ENCODE measurements around the gene FHL2.

The FHL2 gene

DNA sequence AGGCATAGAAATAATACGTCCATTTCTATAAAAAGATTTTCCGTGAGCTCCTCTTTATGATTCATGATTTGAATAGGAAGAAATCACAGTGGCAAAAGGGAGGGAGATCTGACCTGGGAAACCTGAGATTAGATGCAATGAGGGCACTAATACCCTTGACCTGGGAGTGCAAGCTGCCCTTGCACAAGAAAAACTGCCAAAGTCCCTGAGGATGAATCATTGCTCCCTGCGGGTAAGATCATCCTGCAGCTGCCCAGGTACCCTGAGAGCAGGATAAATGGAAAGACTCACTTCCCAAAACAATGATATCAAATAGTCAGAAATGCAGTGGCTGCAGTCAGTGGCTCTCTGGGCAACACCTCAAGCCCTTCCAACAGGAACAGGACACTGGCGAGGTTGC, 11.6 kb downstream of the FHL2 start:
- ChIA-PET POLR2A (no interaction called here), CTCF (interaction anchor here (0.6 kb wide), 1 partner anchor 75 kb away, joined by 3 read pairs; no protein-coding TSS in a partner anchor)
- DNase-seq (ENCODE audit: extremely low spot score): no peak
- no peak for TF ChIP-seq ARNT (IDR thresholded peaks at IDR 0.05)
- no peak for TF ChIP-seq FOXK2 (IDR thresholded peaks at IDR 0.05)
- TF ChIP-seq HDGF (IDR thresholded peaks at IDR 0.05; ENCODE audit: borderline replicate concordance): no peak
- no peak for TF ChIP-seq BHLHE40 (IDR thresholded peaks at IDR 0.05; ENCODE audit: borderline replicate concordance)
- no peak for TF ChIP-seq LEF1 (IDR thresholded peaks at IDR 0.05; ENCODE audit: borderline replicate concordance)
- no peak for TF ChIP-seq FOXM1 (IDR thresholded peaks at IDR 0.05; ENCODE audit: borderline replicate concordance)
- TF ChIP-seq SP1 (IDR thresholded peaks at IDR 0.05): no peak
- TF ChIP-seq FOXA1 (IDR thresholded peaks at IDR 0.05): no peak
- no peak for TF ChIP-seq ZNF384 (IDR thresholded peaks at IDR 0.05)
- no peak for TF ChIP-seq SUZ12 (IDR thresholded peaks at IDR 0.05)
- no peak for TF ChIP-seq TARDBP (IDR thresholded peaks at IDR 0.05)
- no peak for TF ChIP-seq NFRKB (IDR thresholded peaks at IDR 0.05)
- no peak for TF ChIP-seq L3MBTL2 (conservative IDR thresholded peaks at IDR 0.05)
- no peak for TF ChIP-seq ELF4 (IDR thresholded peaks at IDR 0.05)
- TF ChIP-seq CTBP1 (IDR thresholded peaks at IDR 0.05; ENCODE audit: borderline replicate concordance): no peak
- TF ChIP-seq, protein P1, sequence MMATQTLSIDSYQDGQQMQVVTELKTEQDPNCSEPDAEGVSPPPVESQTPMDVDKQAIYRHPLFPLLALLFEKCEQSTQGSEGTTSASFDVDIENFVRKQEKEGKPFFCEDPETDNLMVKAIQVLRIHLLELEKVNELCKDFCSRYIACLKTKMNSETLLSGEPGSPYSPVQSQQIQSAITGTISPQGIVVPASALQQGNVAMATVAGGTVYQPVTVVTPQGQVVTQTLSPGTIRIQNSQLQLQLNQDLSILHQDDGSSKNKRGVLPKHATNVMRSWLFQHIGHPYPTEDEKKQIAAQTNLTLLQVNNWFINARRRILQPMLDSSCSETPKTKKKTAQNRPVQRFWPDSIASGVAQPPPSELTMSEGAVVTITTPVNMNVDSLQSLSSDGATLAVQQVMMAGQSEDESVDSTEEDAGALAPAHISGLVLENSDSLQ (IDR thresholded peaks at IDR 0.05): no peak

DNA sequence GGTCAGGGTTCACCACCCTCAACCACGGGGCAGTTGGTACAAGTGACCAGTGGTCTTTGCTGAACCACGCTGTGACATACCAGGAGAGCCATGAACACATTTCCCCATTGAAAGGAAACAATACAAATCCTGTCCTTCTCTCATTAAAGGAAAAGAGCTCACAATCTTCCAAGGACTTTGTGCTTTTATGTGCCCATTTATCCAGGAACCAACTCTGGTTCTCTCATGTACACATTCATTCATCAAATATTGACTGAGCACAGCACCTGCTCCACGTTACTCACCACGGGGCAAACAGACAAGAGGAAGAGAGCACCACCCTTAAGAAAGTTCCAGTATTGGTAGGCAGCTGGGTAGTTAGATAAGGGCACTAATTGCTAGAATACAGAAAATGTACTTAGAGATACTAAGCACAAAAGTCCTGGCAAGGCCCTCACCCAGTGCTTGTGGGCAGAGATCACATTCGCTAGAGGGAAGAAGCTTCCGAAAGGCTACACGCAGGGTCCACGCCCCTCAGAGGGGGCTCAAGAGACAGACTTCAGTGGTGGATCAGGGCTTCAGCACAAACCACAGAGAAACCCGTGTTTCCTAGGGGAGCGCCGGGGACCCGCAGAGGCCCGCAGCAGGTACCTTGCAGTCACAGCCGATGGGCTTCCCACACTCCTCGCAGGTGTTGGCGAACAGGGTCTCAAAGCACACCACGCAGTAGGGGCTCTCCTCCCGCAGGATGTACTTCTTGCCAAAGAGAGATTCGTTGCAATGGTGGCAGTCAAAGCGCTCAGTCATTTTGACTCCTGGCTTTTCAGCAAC, 12.9 kb downstream of the FHL2 start:
- CTCF ChIA-PET: no interaction called here
- no peak for DNase-seq (ENCODE audit: extremely low spot score)
- TF ChIP-seq SUZ12 (IDR thresholded peaks at IDR 0.05) (no peak), LEF1 (IDR thresholded peaks at IDR 0.05; ENCODE audit: borderline replicate concordance) (no peak), ARNT (IDR thresholded peaks at IDR 0.05) (no peak), FOXM1 (IDR thresholded peaks at IDR 0.05; ENCODE audit: borderline replicate concordance) (no peak), TARDBP (IDR thresholded peaks at IDR 0.05) (no peak), NFRKB (IDR thresholded peaks at IDR 0.05) (no peak), ZNF384 (IDR thresholded peaks at IDR 0.05) (no peak), CTBP1 (IDR thresholded peaks at IDR 0.05; ENCODE audit: borderline replicate concordance) (no peak), ELF4 (IDR thresholded peaks at IDR 0.05) (no peak), FOXK2 (IDR thresholded peaks at IDR 0.05) (no peak)
- POLR2A ChIA-PET: no interaction called here

DNA sequence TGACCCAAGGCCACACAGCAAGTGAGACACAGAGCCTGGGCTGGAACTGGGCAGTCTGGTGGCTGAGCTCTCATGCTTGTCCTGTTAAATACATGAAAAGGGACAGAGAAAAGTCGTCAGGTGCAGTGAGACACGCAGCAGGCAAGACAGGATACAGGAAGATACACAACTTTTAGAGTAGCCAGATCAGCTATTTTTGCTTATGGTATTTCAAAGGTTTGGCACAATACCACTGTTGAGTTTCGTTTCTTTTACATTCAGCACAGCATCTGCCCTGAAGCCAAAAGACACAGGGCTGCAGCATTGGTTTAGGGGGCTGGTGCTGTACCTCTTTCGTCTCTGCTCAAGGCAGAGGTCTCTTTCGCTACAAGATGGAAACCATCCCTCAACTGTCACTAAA, 14.0 kb downstream of the FHL2 start:
- TF ChIP-seq, protein P1 (IDR thresholded peaks at IDR 0.05): no peak
- TF ChIP-seq SP1 (IDR thresholded peaks at IDR 0.05) (no peak), FOXK2 (IDR thresholded peaks at IDR 0.05) (no peak), FOXA1 (IDR thresholded peaks at IDR 0.05) (no peak), CTBP1 (IDR thresholded peaks at IDR 0.05; ENCODE audit: borderline replicate concordance) (no peak), L3MBTL2 (conservative IDR thresholded peaks at IDR 0.05) (no peak), NFRKB (IDR thresholded peaks at IDR 0.05) (no peak), ARNT (IDR thresholded peaks at IDR 0.05) (no peak), BHLHE40 (IDR thresholded peaks at IDR 0.05; ENCODE audit: borderline replicate concordance) (no peak), ELF4 (IDR thresholded peaks at IDR 0.05) (no peak), SUZ12 (IDR thresholded peaks at IDR 0.05) (no peak), ZNF384 (IDR thresholded peaks at IDR 0.05) (no peak), HDGF (IDR thresholded peaks at IDR 0.05; ENCODE audit: borderline replicate concordance) (no peak), TARDBP (IDR thresholded peaks at IDR 0.05) (no peak), FOXM1 (IDR thresholded peaks at IDR 0.05; ENCODE audit: borderline replicate concordance) (no peak)
- ChIA-PET POLR2A (no interaction called here), CTCF (no interaction called here)
- no peak for DNase-seq (ENCODE audit: extremely low spot score)

DNA sequence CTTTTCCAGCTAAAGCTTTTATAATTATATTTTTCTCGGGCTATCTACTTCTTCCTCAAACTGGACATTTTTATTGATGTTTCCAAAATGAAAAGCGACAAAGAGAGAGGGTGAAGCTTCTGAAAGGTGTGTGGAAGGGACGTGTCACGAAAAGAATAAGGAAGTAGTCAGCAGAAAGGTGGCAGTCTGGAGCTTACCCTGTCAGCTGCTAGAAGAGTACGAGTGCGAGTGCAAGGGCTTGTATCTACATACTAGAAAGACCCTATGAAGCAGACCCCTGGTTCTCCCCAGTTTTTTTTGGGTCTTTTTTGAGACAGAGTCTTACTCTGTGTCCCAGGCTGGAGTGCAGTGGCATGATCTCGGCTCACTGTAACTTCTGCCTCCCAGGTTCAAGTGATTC, 14.6 kb downstream of the FHL2 start:
- CTCF ChIA-PET: no interaction called here
- no peak for DNase-seq (ENCODE audit: extremely low spot score)
- TF ChIP-seq SUZ12 (IDR thresholded peaks at IDR 0.05) (no peak), TARDBP (IDR thresholded peaks at IDR 0.05) (no peak), HDGF (IDR thresholded peaks at IDR 0.05; ENCODE audit: borderline replicate concordance) (no peak), SP1 (IDR thresholded peaks at IDR 0.05) (no peak), BHLHE40 (IDR thresholded peaks at IDR 0.05; ENCODE audit: borderline replicate concordance) (no peak), LEF1 (IDR thresholded peaks at IDR 0.05; ENCODE audit: borderline replicate concordance) (no peak)
- POLR2A ChIA-PET: no interaction called here

DNA sequence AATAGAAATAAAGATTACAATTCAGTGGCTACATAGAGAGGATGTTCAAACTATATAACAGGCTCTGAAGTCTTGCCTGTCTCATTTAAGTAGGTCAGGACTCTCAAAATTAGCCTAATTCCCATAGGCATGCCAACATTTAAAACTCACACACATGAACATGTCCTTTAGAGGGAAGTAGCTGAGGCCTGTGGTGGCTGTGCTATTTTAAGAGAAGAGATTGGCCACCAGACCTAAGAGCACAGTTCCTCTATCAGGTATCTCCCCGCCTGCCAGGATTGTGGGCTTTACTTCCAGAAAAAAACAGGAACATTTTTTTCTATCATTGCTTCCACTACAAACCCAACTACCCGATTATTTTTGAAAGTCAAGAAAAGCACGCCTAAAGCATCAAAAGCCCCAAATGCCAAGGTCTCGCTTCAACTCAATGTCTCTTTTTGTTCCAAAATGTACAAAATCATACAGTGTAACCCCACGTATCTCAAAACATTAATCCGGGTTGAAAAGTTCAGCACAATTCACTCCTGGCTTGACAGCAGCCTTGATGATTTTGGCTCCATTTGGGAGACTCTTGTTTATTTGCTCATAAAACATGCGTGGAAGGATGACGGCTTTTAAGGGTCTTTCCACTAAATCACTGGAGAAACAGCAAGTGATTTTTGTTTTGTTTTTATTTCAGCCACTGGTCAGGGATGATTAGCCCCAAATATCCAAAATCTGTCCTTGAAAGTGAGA, 15.3 kb downstream of the FHL2 start:
- no peak for DNase-seq (ENCODE audit: extremely low spot score)
- ChIA-PET CTCF (no interaction called here), POLR2A (no interaction called here)

More for the DNA sequence above, 15.3 kb downstream of the FHL2 start:
- TF ChIP-seq HDGF (IDR thresholded peaks at IDR 0.05; ENCODE audit: borderline replicate concordance) (no peak), ELF4 (IDR thresholded peaks at IDR 0.05) (no peak), SUZ12 (IDR thresholded peaks at IDR 0.05) (no peak), CTBP1 (IDR thresholded peaks at IDR 0.05; ENCODE audit: borderline replicate concordance) (no peak), SP1 (IDR thresholded peaks at IDR 0.05) (no peak), NFRKB (IDR thresholded peaks at IDR 0.05) (no peak), L3MBTL2 (conservative IDR thresholded peaks at IDR 0.05) (no peak), FOXA1 (IDR thresholded peaks at IDR 0.05) (no peak), ZNF384 (IDR thresholded peaks at IDR 0.05) (no peak), LEF1 (IDR thresholded peaks at IDR 0.05; ENCODE audit: borderline replicate concordance) (no peak), FOXK2 (IDR thresholded peaks at IDR 0.05) (no peak), TARDBP (IDR thresholded peaks at IDR 0.05) (no peak), ARNT (IDR thresholded peaks at IDR 0.05) (no peak), BHLHE40 (IDR thresholded peaks at IDR 0.05; ENCODE audit: borderline replicate concordance) (no peak)
- TF ChIP-seq, protein P1 (IDR thresholded peaks at IDR 0.05): no peak
